GM10248 (cell line): Measurements from ENCODE around the gene SCFD2.

ENCODE experiments used
- CTCF ChIA-PET: fragments of 300-600 bp; sonication (Branson Sonifier 250); formaldehyde crosslinking; extraction: SDS; loops from one replicate; lab custom pipeline; 2021; ENCODE audit warnings: antibody characterized with exemption; lab: Yijun Ruan, JAX
- POLR2A ChIA-PET: fragments of 350-650 bp; sonication (Branson Sonifier 250); formaldehyde crosslinking; extraction: SDS; loops from one replicate; lab custom pipeline; 2020; ENCODE audit warnings: antibody characterized with exemption; lab: Yijun Ruan, JAX
- DNase-seq: peaks from one replicate; pipeline ENCODE4 v3.0.0; 2012; ENCODE audit errors: extremely low spot score
- TF ChIP-seq, protein P1 (sequence below): IDR thresholded peaks from 2 replicates; pipeline ENCODE4 v1.5.1; 2012; ENCODE audit warnings: mild to moderate bottlenecking, low read depth; ENCODE audit errors: extremely low read depth, missing control alignments, control extremely low read depth

SCFD2 gene

DNA sequence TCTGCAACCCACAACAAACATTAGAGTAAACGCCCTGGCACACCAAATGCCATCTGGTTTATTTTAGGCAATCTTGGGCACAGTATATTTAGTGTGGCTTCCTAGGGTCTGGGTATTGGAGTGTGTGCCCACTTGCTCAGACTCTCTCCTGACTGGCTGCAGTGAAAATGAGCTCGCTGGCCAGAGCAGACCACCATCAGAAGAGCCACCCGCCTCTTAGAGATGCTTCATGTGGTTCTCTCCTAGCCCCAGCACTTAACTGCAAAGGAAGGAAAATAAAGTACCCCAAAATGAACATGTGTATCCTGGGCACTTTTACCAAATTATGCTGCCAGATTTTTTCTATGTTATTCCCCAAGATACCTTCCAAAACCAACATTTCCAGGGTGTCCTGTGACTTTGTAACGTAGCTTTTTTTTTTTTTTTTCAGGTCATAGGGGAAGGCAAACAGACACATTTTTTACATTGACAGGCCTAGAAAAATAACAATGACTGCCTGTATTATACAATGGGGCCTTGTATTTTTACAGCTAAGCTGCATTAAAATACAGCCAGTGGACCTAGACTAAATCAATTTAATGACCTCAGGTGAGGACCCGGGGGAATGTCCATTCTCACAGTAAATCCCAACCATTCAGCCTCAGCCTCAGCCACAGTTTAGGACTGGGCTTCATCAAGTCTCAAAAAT is 310.0 kb downstream of the SCFD2 start:
- ChIA-PET CTCF (interaction anchor here (1.4 kb wide), 1 partner anchor 8 kb away, joined by 4 read pairs; no protein-coding TSS in a partner anchor), POLR2A (no interaction called here)

DNA sequence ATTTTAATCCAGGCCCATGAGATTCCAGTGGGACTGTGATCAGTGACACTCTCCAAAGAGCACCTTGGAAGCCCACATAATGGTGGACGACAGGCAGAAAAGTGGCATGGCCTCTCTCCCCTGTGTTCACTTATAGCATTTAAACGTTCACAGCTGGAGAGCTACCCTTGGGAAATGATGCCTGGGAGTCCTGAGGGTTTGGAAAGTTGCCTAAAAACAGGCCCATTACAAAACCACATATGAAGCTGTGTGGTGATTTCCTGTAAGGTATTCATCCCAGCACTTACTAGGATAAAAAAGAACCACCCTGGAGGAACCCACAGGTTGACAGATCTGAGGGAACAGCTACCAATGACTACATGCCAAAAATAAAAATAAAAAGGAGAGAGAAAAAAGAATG is 310.6 kb downstream of the SCFD2 start:
- POLR2A ChIA-PET, result no interaction called here
- TF ChIP-seq, protein P1, sequence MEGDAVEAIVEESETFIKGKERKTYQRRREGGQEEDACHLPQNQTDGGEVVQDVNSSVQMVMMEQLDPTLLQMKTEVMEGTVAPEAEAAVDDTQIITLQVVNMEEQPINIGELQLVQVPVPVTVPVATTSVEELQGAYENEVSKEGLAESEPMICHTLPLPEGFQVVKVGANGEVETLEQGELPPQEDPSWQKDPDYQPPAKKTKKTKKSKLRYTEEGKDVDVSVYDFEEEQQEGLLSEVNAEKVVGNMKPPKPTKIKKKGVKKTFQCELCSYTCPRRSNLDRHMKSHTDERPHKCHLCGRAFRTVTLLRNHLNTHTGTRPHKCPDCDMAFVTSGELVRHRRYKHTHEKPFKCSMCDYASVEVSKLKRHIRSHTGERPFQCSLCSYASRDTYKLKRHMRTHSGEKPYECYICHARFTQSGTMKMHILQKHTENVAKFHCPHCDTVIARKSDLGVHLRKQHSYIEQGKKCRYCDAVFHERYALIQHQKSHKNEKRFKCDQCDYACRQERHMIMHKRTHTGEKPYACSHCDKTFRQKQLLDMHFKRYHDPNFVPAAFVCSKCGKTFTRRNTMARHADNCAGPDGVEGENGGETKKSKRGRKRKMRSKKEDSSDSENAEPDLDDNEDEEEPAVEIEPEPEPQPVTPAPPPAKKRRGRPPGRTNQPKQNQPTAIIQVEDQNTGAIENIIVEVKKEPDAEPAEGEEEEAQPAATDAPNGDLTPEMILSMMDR, result no peak
- CTCF ChIA-PET, result interaction anchor here (1.4 to 1.7 kb wide), 2 partner anchors 8 to 9 kb away, joined by 3 to 4 read pairs; no protein-coding TSS in a partner anchor
- DNase-seq, result no peak

More for the DNA sequence above, 310.0 kb downstream of the SCFD2 start:
- TF ChIP-seq, protein P1, result no peak
- no peak for DNase-seq

DNA sequence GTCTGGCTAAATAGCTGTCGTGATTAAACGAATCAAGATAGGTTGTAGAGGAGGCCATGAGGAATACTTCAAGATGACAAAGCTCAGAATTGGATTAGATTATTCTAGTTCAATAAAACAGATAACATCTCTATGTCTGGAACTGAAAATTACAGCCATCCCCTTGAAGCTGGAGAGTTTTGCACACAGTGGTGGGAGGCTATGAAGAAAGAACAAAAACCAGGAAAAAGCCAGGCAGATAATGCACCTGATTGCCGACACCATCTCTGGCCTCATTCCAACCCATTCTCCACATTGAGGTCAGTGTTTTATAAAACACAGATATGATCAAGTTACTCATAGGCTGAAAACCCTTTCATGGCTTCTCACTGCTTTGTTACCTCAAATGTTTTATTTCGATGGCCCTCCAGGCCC is 315.5 kb downstream of the SCFD2 start:
- CTCF ChIA-PET, result no interaction called here
- TF ChIP-seq, protein P1, result no peak
- DNase-seq, result no peak
- POLR2A ChIA-PET, result no interaction called here

DNA sequence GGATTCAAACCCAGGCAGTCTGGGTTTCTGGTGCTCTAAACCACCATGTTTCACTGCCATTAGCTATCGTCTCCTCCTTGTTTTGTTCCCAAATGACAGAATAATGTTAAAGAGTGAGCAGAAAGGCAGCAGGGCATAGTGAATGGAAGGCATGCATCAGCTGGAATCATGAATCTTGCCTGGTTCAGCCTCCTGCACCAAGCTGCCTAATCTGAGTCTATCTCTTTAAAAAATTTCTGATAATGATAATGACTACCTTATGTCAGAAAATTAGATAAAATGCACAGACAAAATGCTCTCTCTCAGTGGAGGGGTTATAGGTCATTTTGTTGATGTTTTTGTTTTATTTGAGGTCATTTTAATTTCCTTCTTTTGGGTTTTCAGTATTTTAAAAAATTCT is 316.3 kb downstream of the SCFD2 start:
- no peak for DNase-seq
- ChIA-PET POLR2A (no interaction called here), CTCF (interaction anchor here (1.0 kb wide), 1 partner anchor 13 kb away, joined by 3 read pairs; no protein-coding TSS in a partner anchor)
- TF ChIP-seq, protein P1, result no peak

DNA sequence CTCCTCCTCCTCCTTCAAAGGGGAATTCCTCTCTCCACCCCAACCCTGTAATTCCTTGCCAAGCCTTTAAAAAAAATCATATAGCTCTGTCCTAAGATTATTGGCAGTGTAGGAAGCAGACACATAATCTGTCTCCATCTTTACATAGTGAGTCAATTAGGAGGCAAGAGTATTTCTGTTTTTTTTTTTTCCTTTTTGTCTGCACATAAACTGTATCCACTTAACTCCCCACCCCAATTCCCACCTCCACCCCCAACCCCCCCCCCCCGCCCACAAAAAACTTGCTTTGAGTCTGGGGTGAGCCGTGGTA is 321.3 kb downstream of the SCFD2 start:
- no peak for DNase-seq
- ChIA-PET CTCF (no interaction called here), POLR2A (no interaction called here)
- TF ChIP-seq, protein P1, result no peak

DNA sequence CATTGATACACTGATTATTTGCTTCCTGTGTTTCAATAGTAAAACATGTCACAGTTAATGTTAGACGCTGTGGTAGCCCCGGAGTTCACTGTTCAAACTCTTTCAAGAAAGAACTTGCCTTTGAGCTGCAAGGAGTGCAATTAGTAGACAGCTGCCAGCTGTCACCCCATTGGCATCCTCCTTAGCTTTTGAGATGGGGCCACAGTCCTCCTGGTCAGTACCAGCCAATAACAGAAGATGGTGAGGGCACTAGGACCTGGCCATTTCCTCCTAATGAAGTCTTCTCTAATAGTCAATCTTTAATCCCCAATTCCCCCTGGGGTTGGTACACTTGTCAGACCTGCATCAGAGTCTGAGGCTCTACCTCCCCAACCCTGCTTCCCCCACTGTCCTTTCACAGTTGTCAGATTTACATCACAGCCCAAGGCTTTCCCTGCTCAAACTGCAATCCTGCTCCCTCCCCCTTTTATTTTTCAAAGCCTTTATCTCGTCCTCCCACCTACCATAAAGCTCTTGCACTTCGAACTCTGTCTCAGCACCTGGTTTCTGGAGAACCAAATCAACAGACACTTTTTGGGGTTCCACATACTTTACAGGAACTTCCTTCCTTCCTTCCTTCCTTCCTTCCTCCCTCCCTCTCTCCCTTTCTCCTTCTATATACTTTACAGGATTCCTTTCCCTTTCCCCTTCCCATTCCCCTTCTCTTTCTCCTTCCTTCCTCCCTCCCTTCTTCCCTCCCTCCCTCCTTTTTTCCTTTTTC is 321.8 kb downstream of the SCFD2 start:
- ChIA-PET CTCF (interaction anchor here (1.3 kb wide), 1 partner anchor 8 kb away, joined by 3 read pairs; no protein-coding TSS in a partner anchor), POLR2A (no interaction called here)
- TF ChIP-seq, protein P1, result no peak
- DNase-seq, result no peak
